GM06990 (cell line): Measurements from ENCODE around the gene RNF149.

Experiments
- DNase-seq: peaks from one replicate; pipeline ENCODE4 v3.0.0-alpha.2; 2011; ENCODE audit not compliant: insufficient read length; ENCODE audit errors: extremely low read depth
- H3K27me3 ChIP-seq: replicated peaks from 2 replicates; pipeline ENCODE4 v1.6.0; 2011; ENCODE audit warnings: low read length; ENCODE audit not compliant: control insufficient read depth, insufficient read depth
- H3K36me3 ChIP-seq: 2 replicates; pipeline ENCODE4 v1.5.1; 2011; ENCODE audit warnings: low read length; ENCODE audit not compliant: control insufficient read depth, insufficient read depth
- H3K4me3 ChIP-seq: replicated peaks from 2 replicates; pipeline ENCODE4 v1.5.1; 2011; ENCODE audit warnings: low read depth, mild to moderate bottlenecking, control low read depth, low read length
- CTCF ChIP-seq: IDR thresholded peaks from 2 replicates; pipeline ENCODE4 v1.5.1; 2011; ENCODE audit warnings: low read length, control low read depth, mild to moderate bottlenecking, inconsistent platforms; ENCODE audit not compliant: insufficient read depth, poor library complexity, severe bottlenecking

Gene RNF149

GRCh38 chr2:101305035-101305434 lies 3.5 kb downstream of the RNF149 start:
- no peaks in the 10 kb centered on the region for H3K36me3 ChIP-seq
- DNase-seq = no peak
- H3K27me3 ChIP-seq = no peaks in the 10 kb centered on the region
- no peak for TF ChIP-seq CTCF
- no peak overlapping the region for H3K4me3 ChIP-seq

GRCh38 chr2:101303688-101304087 lies 4.8 kb downstream of the RNF149 start:
- Histone ChIP-seq H3K27me3 (no peaks in the 10 kb centered on the region), H3K4me3 (no peak overlapping the region), H3K36me3 (no peaks in the 10 kb centered on the region)
- no peak for TF ChIP-seq CTCF
- no peak for DNase-seq

- no peak for DNase-seq
- H3K36me3 ChIP-seq = no peaks in the 10 kb centered on the region
- H3K27me3 ChIP-seq = no peaks in the 10 kb centered on the region
- no peak for TF ChIP-seq CTCF
- no peak overlapping the region for H3K4me3 ChIP-seq
These were observed 6.5 kb downstream of the RNF149 start for GRCh38 chr2:101302016-101302415.

- H3K27me3 ChIP-seq = no peaks in the 10 kb centered on the region
- no peaks in the 10 kb centered on the region for H3K36me3 ChIP-seq
- no peak for DNase-seq
- no peak for TF ChIP-seq CTCF
- H3K4me3 ChIP-seq = no peak overlapping the region
These were observed 7.7 kb downstream of the RNF149 start for GRCh38 chr2:101300836-101301235.

- no peak overlapping the region for H3K4me3 ChIP-seq
- no peaks in the 10 kb centered on the region for H3K27me3 ChIP-seq
- DNase-seq = no peak
- TF ChIP-seq CTCF = no peak
- H3K36me3 ChIP-seq = no peaks in the 10 kb centered on the region
These were observed 8.3 kb downstream of the RNF149 start for GRCh38 chr2:101300164-101300563.

- Histone ChIP-seq H3K36me3 (no peaks in the 10 kb centered on the region), H3K27me3 (no peaks in the 10 kb centered on the region), H3K4me3 (no peak overlapping the region)
- TF ChIP-seq CTCF = no peak
- DNase-seq = no peak
These were observed 8.9 kb downstream of the RNF149 start for GRCh38 chr2:101299604-101300003.
